Measurements from ENCODE around the gene MPIG6B.

- TF ChIP-seq, protein P1, sequence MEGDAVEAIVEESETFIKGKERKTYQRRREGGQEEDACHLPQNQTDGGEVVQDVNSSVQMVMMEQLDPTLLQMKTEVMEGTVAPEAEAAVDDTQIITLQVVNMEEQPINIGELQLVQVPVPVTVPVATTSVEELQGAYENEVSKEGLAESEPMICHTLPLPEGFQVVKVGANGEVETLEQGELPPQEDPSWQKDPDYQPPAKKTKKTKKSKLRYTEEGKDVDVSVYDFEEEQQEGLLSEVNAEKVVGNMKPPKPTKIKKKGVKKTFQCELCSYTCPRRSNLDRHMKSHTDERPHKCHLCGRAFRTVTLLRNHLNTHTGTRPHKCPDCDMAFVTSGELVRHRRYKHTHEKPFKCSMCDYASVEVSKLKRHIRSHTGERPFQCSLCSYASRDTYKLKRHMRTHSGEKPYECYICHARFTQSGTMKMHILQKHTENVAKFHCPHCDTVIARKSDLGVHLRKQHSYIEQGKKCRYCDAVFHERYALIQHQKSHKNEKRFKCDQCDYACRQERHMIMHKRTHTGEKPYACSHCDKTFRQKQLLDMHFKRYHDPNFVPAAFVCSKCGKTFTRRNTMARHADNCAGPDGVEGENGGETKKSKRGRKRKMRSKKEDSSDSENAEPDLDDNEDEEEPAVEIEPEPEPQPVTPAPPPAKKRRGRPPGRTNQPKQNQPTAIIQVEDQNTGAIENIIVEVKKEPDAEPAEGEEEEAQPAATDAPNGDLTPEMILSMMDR (IDR thresholded peaks at IDR 0.05), result no peak
- no peak for TF ChIP-seq POLR2A (IDR thresholded peaks at IDR 0.05)
These were observed 4.8 kb downstream of the MPIG6B start for GRCh38 chr6:31727717-31728671.

Data from heart left ventricle (tissue), 13 donors.